ENCODE data around the gene PROM1.

- TF ChIP-seq CTCF (IDR thresholded peaks at IDR 0.05; ENCODE audit: poor library complexity) (no peak), EZH2 (IDR thresholded peaks at IDR 0.05; ENCODE audit: borderline replicate concordance) (no peak), EZH2phosphoT487 (IDR thresholded peaks at IDR 0.05; ENCODE audit: low read depth, severe bottlenecking, unreplicated experiment) (no peak)
These were observed 33.2 kb downstream of the PROM1 start for GRCh38 chr4:16050669-16051068.
